K562 (cell line): Measurements from ENCODE around the gene HMX2. TPM values are rescaled to one million over a fixed set of nuclear protein-coding genes. Genes with fewer than 3 reads are reported as not detected.
A peak's percentile ranks its signal among the peaks of the same experiment; 100 is the strongest.

Source experiments
- ATAC-seq: fragments of 200-7000 bp; cut with Tn5 transposase; 3 replicates; pipeline ENCODE4 v1.9.1; 2020; ENCODE audit warnings: moderate library complexity
- BruUV-seq: library from RNA; stranded (reverse); fragments of 400-500 nt; replicated peaks from 2 replicates; lab custom pipeline; 2021; lab: Mats Ljungman, UMichigan
- CTCF ChIA-PET: fragments of 300-600 bp; formaldehyde crosslinking; extraction: SDS; loops from one replicate; lab custom pipeline; 2021; ENCODE audit warnings: low intra/inter-chr PET ratio; lab: Yijun Ruan, JAX
- POLR2A ChIA-PET: fragments of 300-600, 350-650 bp; sonication (Branson Sonifier 250); formaldehyde crosslinking; extraction: SDS; loops from one replicate; lab custom pipeline; 2021; ENCODE audit warnings: antibody characterized with exemption, inconsistent platforms; lab: Yijun Ruan, JAX
- DNase-seq, 4 experiments: peaks; one replicate each; pipeline versions ENCODE4 v3.0.0 to v3.0.0-alpha.2; 2011 to 2018; ENCODE audit warnings: low spot score in 3 of 4, mixed read lengths in 3 of 4; ENCODE audit errors: extremely low read depth in 1 of 4
- FAIRE-seq: peaks from 2 replicates; lab custom pipeline; 2011; peaks lifted over from hg19 to GRCh38; lab: Jason Lieb, UNC
- H2AFZ ChIP-seq: 2 replicates; pipeline ENCODE4 v1.6.0; 2011; ENCODE audit warnings: low read depth, low read length, control low read depth, inconsistent platforms
- H3K27ac ChIP-seq: fragments of 200-600 bp; 3 replicates; pipeline ENCODE4 v1.8.0; 2011; ENCODE audit warnings: low read depth, mild to moderate bottlenecking, control low read depth, inconsistent platforms, low read length, moderate library complexity, mixed read lengths; ENCODE audit errors: extremely low read depth
- H3K27me3 ChIP-seq, 2 experiments: fragments of 300-600 bp in 1 of 2; 2 replicates in 1 of 2; 3 replicates in 1 of 2; pipeline versions ENCODE4 v1.6.0 to v1.8.0; 2011; ENCODE audit warnings: inconsistent platforms in 2 of 2, low read length in 2 of 2, mild to moderate bottlenecking in 1 of 2, mixed read lengths in 1 of 2, moderate library complexity in 1 of 2; ENCODE audit not compliant: control insufficient read depth in 2 of 2, insufficient read depth in 2 of 2
- H3K36me3 ChIP-seq: fragments of 300-600 bp; 3 replicates; pipeline ENCODE4 v1.8.0; 2011; ENCODE audit warnings: mild to moderate bottlenecking, low read length, inconsistent platforms; ENCODE audit not compliant: control insufficient read depth, insufficient read depth
- H3K4me1 ChIP-seq, 2 experiments: fragments of 200-600 bp in 1 of 2; replicated peaks in 1 of 2; 2 replicates in 1 of 2; 3 replicates in 1 of 2; pipeline versions ENCODE4 v1.5.1 to v1.8.0; 2011; ENCODE audit warnings: inconsistent platforms in 2 of 2, low read length in 2 of 2, mild to moderate bottlenecking in 1 of 2, mixed read lengths in 1 of 2, moderate library complexity in 1 of 2; ENCODE audit not compliant: control insufficient read depth in 2 of 2, insufficient read depth in 2 of 2
- H3K4me2 ChIP-seq: 2 replicates; pipeline ENCODE4 v1.6.1; 2011; ENCODE audit warnings: low read length, control low read depth, inconsistent platforms, mixed read lengths; ENCODE audit not compliant: insufficient read depth
- H3K4me3 ChIP-seq: fragments of 200-600 bp; sonication (generic), shearing (Covaris generic); 2 replicates; pipeline ENCODE4 v1.5.1; 2016; ENCODE audit warnings: control low read depth, inconsistent platforms
- H3K79me2 ChIP-seq: fragments of 200-600 bp; 3 replicates; pipeline ENCODE4 v1.8.0; 2011; ENCODE audit warnings: low read length, inconsistent platforms; ENCODE audit not compliant: control insufficient read depth, insufficient read depth
- H3K9ac ChIP-seq, 2 experiments: 2 replicates each; pipeline versions ENCODE4 v1.6.0 to v1.6.1; 2011; ENCODE audit warnings: low read depth in 2 of 2, low read length in 2 of 2, control low read depth in 1 of 2, inconsistent platforms in 1 of 2, mild to moderate bottlenecking in 1 of 2, mixed read lengths in 1 of 2; ENCODE audit not compliant: insufficient read depth in 1 of 2
- H3K9me1 ChIP-seq: one replicate; pipeline ENCODE4 v1.6.0; 2011; ENCODE audit warnings: inconsistent platforms, mild to moderate bottlenecking, low read length, moderate library complexity; ENCODE audit not compliant: control insufficient read depth, insufficient read depth
- H3K9me3 ChIP-seq: replicated peaks from 2 replicates; pipeline ENCODE4 v1.5.1; 2011; ENCODE audit warnings: low read depth, low read length, inconsistent platforms; ENCODE audit not compliant: control insufficient read depth, insufficient read depth
- H4K20me1 ChIP-seq: replicated peaks from 2 replicates; pipeline ENCODE4 v1.6.1; 2011; ENCODE audit warnings: low read length, inconsistent platforms, mixed read lengths; ENCODE audit not compliant: control insufficient read depth, insufficient read depth
- CBX2 ChIP-seq: fragments of 200-600 bp; sonication (generic); IDR thresholded peaks from one replicate; pipeline ENCODE4 v1.6.1; 2012; ENCODE audit warnings: mild to moderate bottlenecking, low read length, inconsistent platforms; ENCODE audit not compliant: insufficient read depth, poor library complexity, severe bottlenecking
- NR1H2 ChIP-seq: sonication (generic); formaldehyde crosslinking; IDR thresholded peaks from 2 replicates; pipeline ENCODE4 v1.4.0; 2020; ENCODE audit warnings: mild to moderate bottlenecking, missing genetic modification reagents
- NRF1 ChIP-seq, 2 experiments: fragments of 450-650 bp; IDR thresholded peaks in 1 of 2; conservative IDR thresholded peaks in 1 of 2; 2 replicates each; pipeline ENCODE4 v1.6.1; 2014; ENCODE audit warnings: mild to moderate bottlenecking in 2 of 2
- TEAD2 ChIP-seq: fragments of 450-650 bp; IDR thresholded peaks from 2 replicates; pipeline ENCODE4 v1.6.1; 2016; ENCODE audit warnings: missing genetic modification characterization, control low read depth, missing compliant biosample characterization
- YBX1 ChIP-seq: fragments of 450-650 bp; IDR thresholded peaks from 2 replicates; pipeline ENCODE4 v1.7.1; 2016; ENCODE audit warnings: mild to moderate bottlenecking
- ZNF165 ChIP-seq: fragments of 250-450 bp; sonication (Bioruptor Pico); IDR thresholded peaks from 2 replicates; pipeline ENCODE4 v1.4.0; 2020; ENCODE audit warnings: borderline replicate concordance
- ZNF324 ChIP-seq: fragments of 250-450 bp; sonication (Bioruptor Pico); IDR thresholded peaks from 2 replicates; pipeline ENCODE4 v1.4.0; 2020; ENCODE audit warnings: mild to moderate bottlenecking
- ZNF717 ChIP-seq: fragments of 250-450 bp; sonication (Bioruptor Pico); IDR thresholded peaks from 2 replicates; pipeline ENCODE4 v1.5.0; 2021
- WGBS: fragments of 100-300 bp; shearing (Covaris generic); methylation state at CpG from one replicate; pipeline ENCODE4 v1.1.6; 2016; ENCODE audit warnings: low coverage, mixed read lengths; ENCODE audit not compliant: insufficient coverage; ENCODE audit errors: missing lambda C conversion rate; 5-methylcytosine and 5-hydroxymethylcytosine counted together
- in situ Hi-C: fragments of 300-500 bp; cut with MboI; formaldehyde crosslinking; loops from 4 replicates; pipeline ENCODE4 v1.15.0; 2018; ENCODE audit warnings: inconsistent platforms, mixed read lengths
- intact Hi-C: fragments of 100-400 bp; cut with micrococcal nuclease; formaldehyde crosslinking; loops from 2 replicates; pipeline ENCODE4 v1.14.2; 2022
- polyA plus RNA-seq, 8 experiments: library from polyadenylated mRNA; depleted of rRNA in 4 of 8; stranded (reverse) in 5 of 8; unstranded in 3 of 8; fragments of >200 nt; fragmentation: Nextera tagmentation in 2 of 8; fragmentation: Illumina TruSeq in 1 of 8; extraction: Ambion mirVana in 2 of 8; extraction: Trizol in 1 of 8; gene quantifications; 2 replicates each; pipeline versions ENCODE4 v1.2.1 to v1.2.3, GENCODE V29; 2011 to 2014; ENCODE audit warnings: inconsistent platforms in 1 of 8, missing spikeins in 1 of 8
- total RNA-seq, 7 experiments: library from RNA; depleted of rRNA in 6 of 7; stranded (reverse); fragments of >200 nt in 6 of 7; fragmentation: Illumina TruSeq in 2 of 7; extraction: Trizol in 2 of 7; gene quantifications; 2 replicates each; pipeline versions ENCODE4 v1.2.1 to v1.2.3, GENCODE V29; 2011 to 2021; ENCODE audit warnings: low replicate concordance in 1 of 7
- TF ChIP-seq, protein P1 (sequence below): fragments of 450-650 bp; IDR thresholded peaks from 2 replicates; pipeline ENCODE4 v1.6.1; 2016; ENCODE audit warnings: low read depth
- TF ChIP-seq, protein P2 (sequence below): sonication (generic); formaldehyde crosslinking; IDR thresholded peaks from 2 replicates; pipeline ENCODE4 v1.8.1; 2023; ENCODE audit warnings: mild to moderate bottlenecking, missing genetic modification reagents, moderate library complexity

Gene HMX2
- total and polyA plus RNA-seq, 9 of the 15 experiments (the other 6 are each of a cell fraction or from before 2014, with no cell fraction given) = 0.07 to 0.58 (median 0.09) TPM; not detected in 2

DNA sequence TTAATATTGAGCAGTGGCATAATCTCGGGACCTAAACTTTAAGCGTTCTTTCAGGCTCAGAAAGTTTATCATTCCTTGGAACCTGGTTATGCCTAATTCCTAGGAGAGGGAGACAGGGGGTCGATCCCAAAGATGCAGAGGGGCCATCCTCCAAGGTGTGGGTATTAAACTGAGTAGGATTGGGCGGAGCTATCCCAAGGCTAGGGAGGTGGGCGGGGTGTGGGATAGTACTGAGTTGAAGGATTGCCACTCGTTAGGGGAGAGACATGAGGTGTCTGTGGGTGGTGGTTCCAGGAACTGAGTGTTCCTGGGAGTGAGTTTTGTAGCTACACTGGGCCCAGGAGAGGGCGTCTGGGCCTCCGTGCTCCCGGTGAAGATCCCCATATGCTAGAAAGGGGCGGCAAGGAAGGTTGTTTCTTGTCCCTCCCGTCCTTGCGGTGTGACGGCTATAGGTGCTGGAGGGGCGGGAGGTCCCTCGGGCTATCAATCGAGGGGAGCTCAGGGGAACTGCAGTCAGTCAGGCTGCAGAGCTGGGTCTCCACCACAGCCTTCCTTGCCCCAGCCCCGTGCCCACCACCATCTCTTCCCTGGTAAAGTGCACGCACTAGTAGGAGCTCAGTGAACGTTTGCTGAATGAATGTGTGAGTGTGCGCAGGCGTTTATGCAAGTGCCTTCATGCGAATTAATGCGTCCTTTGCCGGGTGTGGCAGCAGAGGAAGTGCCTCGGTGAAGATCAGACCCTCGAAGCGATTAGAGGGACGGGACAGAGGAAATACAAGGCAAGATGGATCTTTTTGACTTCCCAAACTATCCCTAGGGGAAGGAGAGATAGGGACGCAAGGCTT lies 3.0 kb upstream of the HMX2 start:
- no peak overlapping the region; the same call in 2 of the 3 replicates for H3K27ac ChIP-seq
- peak overlapping the region in 1 of 2 experiments; percentile 76; a peak in 1 of 4 replicates for H3K9ac ChIP-seq
- H3K27me3 ChIP-seq = no peaks in the 10 kb centered on the region
- H3K9me3 ChIP-seq = no peaks in the 10 kb centered on the region
- in situ Hi-C loops = no loop called here
- H3K79me2 ChIP-seq = peaks cover 15% of the 10 kb centered on the region
- H3K9me1 ChIP-seq = no peaks in the 10 kb centered on the region
- intact Hi-C loops = no loop called here
- H4K20me1 ChIP-seq = peaks cover 3% of the 10 kb centered on the region; the same call in 1 of the 2 replicates
- ChIA-PET POLR2A (interaction anchor here (1.7 to 1.8 kb wide), 2 partner anchors 8 to 9 kb away, joined by 8 to 10 read pairs; partner anchors contain the start of gene BUB3), CTCF (no interaction called here)
- H3K4me3 ChIP-seq = no peak overlapping the region
- BruUV-seq = no TSS peak
- H3K36me3 ChIP-seq = peaks cover 20% of the 10 kb centered on the region
- FAIRE-seq (peak; percentile 69), DNase-seq (peak; percentile 30 to 59 (median 34)), ATAC-seq (peak; percentile 70)
- H3K4me2 ChIP-seq = peak overlapping the region; percentile 32; the same call in 1 of the 2 replicates
- 39% methylated on average over 26 of the region's 29 CpGs for WGBS
- H2AFZ ChIP-seq = peak overlapping the region; percentile 70
- H3K4me1 ChIP-seq = peaks cover 11 to 20% of the 10 kb centered on the region in 2 experiments
- no peak for TF ChIP-seq CBX2
- TF ChIP-seq NR1H2 (CRISPR knock-in tag) = no peak
- TF ChIP-seq NRF1 (conservative IDR thresholded peaks at IDR 0.05 in 1 of 2, IDR thresholded peaks at IDR 0.05 in 1 of 2) = no peak
- TF ChIP-seq, protein P1, sequence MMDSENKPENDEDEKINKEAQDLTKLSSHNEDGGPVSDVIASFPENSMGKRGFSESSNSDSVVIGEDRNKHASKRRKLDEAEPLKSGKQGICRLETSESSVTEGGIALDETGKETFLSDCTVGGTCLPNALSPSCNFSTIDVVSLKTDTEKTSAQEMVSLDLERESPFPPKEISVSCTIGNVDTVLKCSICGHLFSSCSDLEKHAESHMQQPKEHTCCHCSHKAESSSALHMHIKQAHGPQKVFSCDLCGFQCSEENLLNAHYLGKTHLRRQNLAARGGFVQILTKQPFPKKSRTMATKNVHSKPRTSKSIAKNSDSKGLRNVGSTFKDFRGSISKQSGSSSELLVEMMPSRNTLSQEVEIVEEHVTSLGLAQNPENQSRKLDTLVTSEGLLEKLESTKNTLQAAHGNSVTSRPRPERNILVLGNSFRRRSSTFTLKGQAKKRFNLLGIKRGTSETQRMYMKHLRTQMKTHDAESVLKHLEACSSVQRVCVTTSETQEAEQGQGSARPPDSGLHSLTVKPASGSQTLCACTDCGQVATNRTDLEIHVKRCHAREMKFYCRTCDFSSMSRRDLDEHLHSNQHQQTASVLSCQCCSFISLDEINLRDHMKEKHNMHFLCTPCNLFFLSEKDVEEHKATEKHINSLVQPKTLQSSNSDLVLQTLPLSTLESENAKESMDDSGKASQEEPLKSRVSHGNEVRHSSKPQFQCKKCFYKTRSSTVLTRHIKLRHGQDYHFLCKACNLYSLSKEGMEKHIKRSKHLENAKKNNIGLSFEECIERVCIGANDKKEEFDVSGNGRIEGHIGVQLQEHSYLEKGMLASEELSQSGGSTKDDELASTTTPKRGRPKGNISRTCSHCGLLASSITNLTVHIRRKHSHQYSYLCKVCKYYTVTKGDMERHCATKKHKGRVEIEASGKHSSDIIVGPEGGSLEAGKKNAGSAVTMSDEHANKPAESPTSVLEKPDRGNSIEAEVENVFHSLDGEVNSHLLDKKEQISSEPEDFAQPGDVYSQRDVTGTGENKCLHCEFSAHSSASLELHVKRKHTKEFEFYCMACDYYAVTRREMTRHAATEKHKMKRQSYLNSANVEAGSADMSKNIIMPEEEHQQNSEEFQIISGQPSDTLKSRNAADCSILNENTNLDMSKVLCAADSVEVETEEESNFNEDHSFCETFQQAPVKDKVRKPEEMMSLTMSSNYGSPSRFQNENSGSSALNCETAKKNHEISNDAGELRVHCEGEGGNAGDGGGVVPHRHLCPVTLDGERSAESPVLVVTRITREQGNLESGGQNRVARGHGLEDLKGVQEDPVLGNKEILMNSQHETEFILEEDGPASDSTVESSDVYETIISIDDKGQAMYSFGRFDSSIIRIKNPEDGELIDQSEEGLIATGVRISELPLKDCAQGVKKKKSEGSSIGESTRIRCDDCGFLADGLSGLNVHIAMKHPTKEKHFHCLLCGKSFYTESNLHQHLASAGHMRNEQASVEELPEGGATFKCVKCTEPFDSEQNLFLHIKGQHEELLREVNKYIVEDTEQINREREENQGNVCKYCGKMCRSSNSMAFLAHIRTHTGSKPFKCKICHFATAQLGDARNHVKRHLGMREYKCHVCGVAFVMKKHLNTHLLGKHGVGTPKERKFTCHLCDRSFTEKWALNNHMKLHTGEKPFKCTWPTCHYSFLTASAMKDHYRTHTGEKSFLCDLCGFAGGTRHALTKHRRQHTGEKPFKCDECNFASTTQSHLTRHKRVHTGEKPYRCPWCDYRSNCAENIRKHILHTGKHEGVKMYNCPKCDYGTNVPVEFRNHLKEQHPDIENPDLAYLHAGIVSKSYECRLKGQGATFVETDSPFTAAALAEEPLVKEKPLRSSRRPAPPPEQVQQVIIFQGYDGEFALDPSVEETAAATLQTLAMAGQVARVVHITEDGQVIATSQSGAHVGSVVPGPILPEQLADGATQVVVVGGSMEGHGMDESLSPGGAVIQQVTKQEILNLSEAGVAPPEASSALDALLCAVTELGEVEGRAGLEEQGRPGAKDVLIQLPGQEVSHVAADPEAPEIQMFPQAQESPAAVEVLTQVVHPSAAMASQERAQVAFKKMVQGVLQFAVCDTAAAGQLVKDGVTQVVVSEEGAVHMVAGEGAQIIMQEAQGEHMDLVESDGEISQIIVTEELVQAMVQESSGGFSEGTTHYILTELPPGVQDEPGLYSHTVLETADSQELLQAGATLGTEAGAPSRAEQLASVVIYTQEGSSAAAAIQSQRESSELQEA = no peak
- no peak for TF ChIP-seq ZNF324
- TF ChIP-seq, protein P2, sequence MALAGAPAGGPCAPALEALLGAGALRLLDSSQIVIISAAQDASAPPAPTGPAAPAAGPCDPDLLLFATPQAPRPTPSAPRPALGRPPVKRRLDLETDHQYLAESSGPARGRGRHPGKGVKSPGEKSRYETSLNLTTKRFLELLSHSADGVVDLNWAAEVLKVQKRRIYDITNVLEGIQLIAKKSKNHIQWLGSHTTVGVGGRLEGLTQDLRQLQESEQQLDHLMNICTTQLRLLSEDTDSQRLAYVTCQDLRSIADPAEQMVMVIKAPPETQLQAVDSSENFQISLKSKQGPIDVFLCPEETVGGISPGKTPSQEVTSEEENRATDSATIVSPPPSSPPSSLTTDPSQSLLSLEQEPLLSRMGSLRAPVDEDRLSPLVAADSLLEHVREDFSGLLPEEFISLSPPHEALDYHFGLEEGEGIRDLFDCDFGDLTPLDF = no peak
- TF ChIP-seq ZNF165 (CRISPR knock-in tag) = no peak
- no peak for TF ChIP-seq TEAD2 (tag)
- no peak for TF ChIP-seq ZNF717
- TF ChIP-seq YBX1 = no peak
